Epithelial cell of esophagus (primary cell): ENCODE measurements around the gene GUF1.
A peak's percentile ranks its signal among the peaks of the same experiment; 100 is the strongest.

Experiments
- DNase-seq: peaks from one replicate; pipeline ENCODE4 v3.0.0; 2010; ENCODE audit warnings: low read depth
- H3K4me3 ChIP-seq: 2 replicates; pipeline ENCODE4 v1.5.1; 2011; ENCODE audit warnings: mild to moderate bottlenecking, low read length, control low read depth
- TF ChIP-seq, protein P1 (sequence below): IDR thresholded peaks from 2 replicates; pipeline ENCODE4 v1.5.1; 2011; ENCODE audit warnings: low read depth, mild to moderate bottlenecking, low read length, control low read depth, inconsistent platforms; ENCODE audit not compliant: insufficient read depth; ENCODE audit errors: missing control alignments

Gene GUF1

DNA sequence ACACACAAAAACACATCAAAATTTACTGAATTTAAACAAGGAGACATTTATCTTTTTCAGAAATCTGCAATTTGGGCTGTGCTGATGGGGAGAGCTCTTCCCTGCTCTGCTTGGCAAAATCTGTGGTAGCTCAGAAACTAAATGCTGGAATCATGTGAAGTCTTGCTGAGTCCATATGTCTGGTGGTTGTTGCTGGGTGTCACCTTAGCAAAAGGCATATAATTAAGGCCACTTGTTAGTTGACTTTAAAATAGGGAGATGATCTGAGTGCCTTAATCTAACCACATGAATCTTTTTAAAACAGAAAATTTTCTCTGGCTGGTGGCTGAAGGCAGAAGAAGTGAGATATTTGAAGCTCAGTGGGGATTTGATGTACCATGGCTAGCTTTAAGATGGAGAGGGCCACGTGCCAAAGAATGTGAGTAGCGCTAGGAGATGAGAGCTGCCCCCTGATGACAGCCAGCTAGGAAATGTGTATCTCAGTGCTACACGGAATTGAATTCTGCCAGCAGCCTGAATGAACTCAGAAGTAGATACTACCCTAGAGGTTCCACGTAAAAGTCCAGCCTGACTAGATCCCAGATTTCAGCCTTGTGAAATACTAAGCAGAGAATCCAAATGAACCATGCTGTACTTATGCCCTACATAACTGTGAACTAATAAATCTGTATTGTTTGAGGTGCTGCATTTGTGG lies 7.6 kb upstream of the GUF1 start:
- H3K4me3 ChIP-seq = no peak overlapping the region
- TF ChIP-seq, protein P1, sequence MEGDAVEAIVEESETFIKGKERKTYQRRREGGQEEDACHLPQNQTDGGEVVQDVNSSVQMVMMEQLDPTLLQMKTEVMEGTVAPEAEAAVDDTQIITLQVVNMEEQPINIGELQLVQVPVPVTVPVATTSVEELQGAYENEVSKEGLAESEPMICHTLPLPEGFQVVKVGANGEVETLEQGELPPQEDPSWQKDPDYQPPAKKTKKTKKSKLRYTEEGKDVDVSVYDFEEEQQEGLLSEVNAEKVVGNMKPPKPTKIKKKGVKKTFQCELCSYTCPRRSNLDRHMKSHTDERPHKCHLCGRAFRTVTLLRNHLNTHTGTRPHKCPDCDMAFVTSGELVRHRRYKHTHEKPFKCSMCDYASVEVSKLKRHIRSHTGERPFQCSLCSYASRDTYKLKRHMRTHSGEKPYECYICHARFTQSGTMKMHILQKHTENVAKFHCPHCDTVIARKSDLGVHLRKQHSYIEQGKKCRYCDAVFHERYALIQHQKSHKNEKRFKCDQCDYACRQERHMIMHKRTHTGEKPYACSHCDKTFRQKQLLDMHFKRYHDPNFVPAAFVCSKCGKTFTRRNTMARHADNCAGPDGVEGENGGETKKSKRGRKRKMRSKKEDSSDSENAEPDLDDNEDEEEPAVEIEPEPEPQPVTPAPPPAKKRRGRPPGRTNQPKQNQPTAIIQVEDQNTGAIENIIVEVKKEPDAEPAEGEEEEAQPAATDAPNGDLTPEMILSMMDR = no peak
- DNase-seq = no peak

- H3K4me3 ChIP-seq = no peak overlapping the region
- TF ChIP-seq, protein P1 = no peak
- no peak for DNase-seq
Observed at GRCh38 chr4:44671636-44672035, 6.6 kb upstream of the GUF1 start.

- H3K4me3 ChIP-seq = no peak overlapping the region
- TF ChIP-seq, protein P1 = no peak
- DNase-seq = no peak
Observed at GRCh38 chr4:44674471-44674870, 3.7 kb upstream of the GUF1 start.

DNA sequence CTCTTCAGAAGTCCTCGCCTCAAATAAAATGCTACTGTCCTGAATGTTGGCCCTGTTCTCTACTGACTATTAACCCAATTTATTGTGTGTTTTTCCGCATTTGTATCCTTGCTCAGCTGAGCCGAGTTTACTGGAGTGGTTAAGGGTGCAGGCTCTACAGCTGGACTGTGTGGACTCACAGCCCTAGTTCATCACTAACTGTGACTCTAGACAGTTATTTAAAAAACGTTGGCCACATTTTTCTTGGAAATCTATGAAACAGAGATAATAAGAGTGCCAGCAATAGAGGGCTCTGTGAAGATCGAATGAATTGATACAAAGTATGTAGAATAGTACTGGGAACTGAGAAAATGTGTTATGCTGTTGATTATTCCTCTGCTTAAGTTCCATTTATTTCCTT lies 2.9 kb upstream of the GUF1 start:
- TF ChIP-seq, protein P1 = no peak
- DNase-seq = no peak
- no peak overlapping the region for H3K4me3 ChIP-seq

DNA sequence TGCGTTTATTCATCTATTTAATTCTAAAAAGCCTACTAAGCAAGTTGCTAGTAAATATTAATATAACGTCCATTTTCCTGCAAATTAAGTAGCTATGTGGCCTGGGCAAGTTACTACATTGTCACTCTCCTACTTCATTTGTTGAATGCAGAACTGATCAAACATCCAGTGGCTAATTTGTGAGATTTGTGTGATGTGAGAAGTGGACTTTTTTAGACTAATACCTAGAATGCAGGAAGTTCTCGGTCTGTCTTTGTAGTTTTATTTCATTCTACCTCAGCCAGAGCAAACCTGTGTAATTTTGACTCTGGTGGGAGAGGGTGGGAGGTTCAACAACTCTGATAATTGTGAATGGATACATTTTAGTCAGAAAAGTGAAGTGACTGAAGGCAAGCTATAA lies 840 bp downstream of the GUF1 start:
- TF ChIP-seq, protein P1 = no peak
- no peak for DNase-seq

GRCh38 chr4:44684648-44685047 lies 6.4 kb downstream of the GUF1 start:
- no peak overlapping the region for H3K4me3 ChIP-seq
- TF ChIP-seq, protein P1 = no peak
- DNase-seq = no peak

More for the DNA sequence above, 840 bp downstream of the GUF1 start:
- peak overlapping the region; percentile 91 for H3K4me3 ChIP-seq

GRCh38 chr4:44700427-44700826 lies 22.2 kb downstream of the GUF1 start:
- DNase-seq = no peak
- H3K4me3 ChIP-seq = no peak overlapping the region
- TF ChIP-seq, protein P1 = no peak
